Activated CD8-positive, alpha-beta T cell treated with anti-CD3 and anti-CD28 coated beads, Interleukin-2, amount 10 ng/mL, durations not matched to agents 7 days and 5 days (primary cell): ENCODE measurements around the gene BICDL2. TPM values are rescaled to one million over a fixed set of nuclear protein-coding genes. Genes with fewer than 3 reads are reported as not detected.
A peak's percentile ranks its signal among the peaks of the same experiment; 100 is the strongest.

Experiments used
- ATAC-seq: fragments of 150-1000 bp; cut with Tn5 transposase; one replicate; pipeline ENCODE4 v1.10.0; 2021; ENCODE audit warnings: moderate library complexity
- CTCF ChIA-PET: fragments of 350-600 bp; sonication (Branson Sonifier 250); formaldehyde crosslinking; loops from one replicate; lab custom pipeline; 2021; ENCODE audit warnings: antibody characterized with exemption; lab: Charles Lee
- POLR2A ChIA-PET: fragments of 350-600 bp; sonication (Branson Sonifier 250); formaldehyde crosslinking; loops from one replicate; lab custom pipeline; 2021; ENCODE audit warnings: antibody characterized with exemption; lab: Charles Lee
- DNase-seq: peaks from one replicate; pipeline ENCODE4 v3.0.0-alpha.2; 2020
- H3K27ac Mint-ChIP-seq: one replicate; pipeline ENCODE4 v1.8.0; 2021; ENCODE audit warnings: mild to moderate bottlenecking, mixed read lengths
- H3K27me3 Mint-ChIP-seq: one replicate; pipeline ENCODE4 v1.8.0; 2021; ENCODE audit warnings: low read depth, mixed read lengths
- H3K36me3 Mint-ChIP-seq: one replicate; pipeline ENCODE4 v1.8.0; 2021; ENCODE audit warnings: low read depth, mixed read lengths
- H3K4me1 Mint-ChIP-seq: one replicate; pipeline ENCODE4 v1.8.0; 2021; ENCODE audit warnings: low read depth, mixed read lengths
- H3K4me3 Mint-ChIP-seq: one replicate; pipeline ENCODE4 v1.8.0; 2021; ENCODE audit warnings: mild to moderate bottlenecking, mixed read lengths
- H3K9me3 Mint-ChIP-seq: one replicate; pipeline ENCODE4 v1.8.0; 2022; ENCODE audit warnings: mixed read lengths; ENCODE audit not compliant: insufficient read depth
- total RNA-seq, 2 experiments: library from RNA; stranded (reverse); gene quantifications; one replicate each; pipeline ENCODE4 v1.2.3, GENCODE V29; 2021

BICDL2 gene
- total RNA-seq, 2 experiments from 2014 or later = 0.84 to 0.94 TPM

- no peaks in the 10 kb centered on the region for H3K9me3 Mint-ChIP-seq
- peak overlapping the region; percentile 83 for H3K4me3 Mint-ChIP-seq
Measured at GRCh38 chr16:3046641-3047386, 10.1 kb upstream of the BICDL2 start.

GRCh38 chr16:3045758-3046640 is 9.3 kb upstream of the BICDL2 start, which contains the start of gene MMP25:
Gene MMP25 (plus strand): TSS chr16:3046561. CDS start chr16:3046918, 357 bp downstream.
- POLR2A ChIA-PET = interaction anchor here (1.0 to 1.4 kb wide), 4 partner anchors 11 to 83 kb away, joined by 3 to 5 read pairs (median 4); no protein-coding TSS in a partner anchor
- Mint-ChIP-seq H3K9me3 (no peaks in the 10 kb centered on the region), H3K4me1 (peaks cover 51% of the 10 kb centered on the region), H3K27me3 (peaks cover 32% of the 10 kb centered on the region), H3K36me3 (peaks cover 40% of the 10 kb centered on the region), H3K4me3 (peak within 1 kb of the TSS; percentile 83), H3K27ac (peak within 1 kb of the TSS; percentile 90)
- CTCF ChIA-PET = interaction anchor here (0.8 to 16.3 kb wide), 6 partner anchors 12 to 86 kb away, joined by 3 to 270 read pairs (median 4); no protein-coding TSS in a partner anchor
- ATAC-seq (peak; percentile 43), DNase-seq (peak; percentile 44)

More at GRCh38 chr16:3046641-3047386, 10.1 kb upstream of the BICDL2 start:
- POLR2A ChIA-PET = interaction anchor here (0.8 to 2.4 kb wide), 4 partner anchors 11 to 87 kb away, joined by 3 to 19 read pairs (median 6); partner anchors contain the start of genes HCFC1R1, THOC6 and ZNF213
- peak; percentile 42 for ATAC-seq
- Mint-ChIP-seq H3K36me3 (peaks cover 47% of the 10 kb centered on the region), H3K4me1 (peaks cover 59% of the 10 kb centered on the region), H3K27me3 (peaks cover 32% of the 10 kb centered on the region), H3K27ac (peak overlapping the region; percentile 90)
- CTCF ChIA-PET = interaction anchor here (0.6 to 16.3 kb wide), 4 partner anchors 12 to 174 kb away, joined by 3 to 270 read pairs (median 24); no protein-coding TSS in a partner anchor
- peak; percentile 53 for DNase-seq

- peak overlapping the region; percentile 78 for H3K27ac Mint-ChIP-seq
- POLR2A ChIA-PET = interaction anchor here (1.3 to 2.9 kb wide), 3 partner anchors 10 to 91 kb away, joined by 4 to 15 read pairs (median 5); partner anchors contain the start of gene ZNF213
- ATAC-seq (no peak), DNase-seq (no peak)
- H3K27me3 Mint-ChIP-seq = peaks cover 34% of the 10 kb centered on the region
- H3K36me3 Mint-ChIP-seq = peaks cover 27% of the 10 kb centered on the region
- CTCF ChIA-PET = interaction anchor here (16.3 kb wide), 1 partner anchor 14 kb away, joined by 270 read pairs; no protein-coding TSS in a partner anchor
- H3K4me3 Mint-ChIP-seq = peak overlapping the region; percentile 83
- no peaks in the 10 kb centered on the region for H3K9me3 Mint-ChIP-seq
- peaks cover 38% of the 10 kb centered on the region for H3K4me1 Mint-ChIP-seq
Measured at GRCh38 chr16:3044708-3045107, 8.0 kb upstream of the BICDL2 start.

- ATAC-seq (no peak), DNase-seq (no peak)
- Mint-ChIP-seq H3K27me3 (peaks cover 49% of the 10 kb centered on the region), H3K9me3 (no peaks in the 10 kb centered on the region), H3K4me3 (no peak overlapping the region), H3K27ac (no peak overlapping the region), H3K36me3 (peaks cover 14% of the 10 kb centered on the region), H3K4me1 (peaks cover 15% of the 10 kb centered on the region)
- ChIA-PET CTCF (interaction anchor here (1.3 to 16.3 kb wide), 3 partner anchors 11 to 87 kb away, joined by 7 to 270 read pairs (median 7); no protein-coding TSS in a partner anchor), POLR2A (interaction anchor here (1.0 to 2.9 kb wide), 5 partner anchors 9 to 87 kb away, joined by 3 to 15 read pairs (median 4); no protein-coding TSS in a partner anchor)
Measured at GRCh38 chr16:3042376-3042775, 5.6 kb upstream of the BICDL2 start.

GRCh38 chr16:3038896-3039295 is 2.2 kb upstream of the BICDL2 start:
- ATAC-seq = no peak
- DNase-seq = no peak
- H3K9me3 Mint-ChIP-seq = no peaks in the 10 kb centered on the region
- H3K4me3 Mint-ChIP-seq = no peak overlapping the region
- peaks cover 8% of the 10 kb centered on the region for H3K4me1 Mint-ChIP-seq
- H3K36me3 Mint-ChIP-seq = peaks cover 1% of the 10 kb centered on the region
- POLR2A ChIA-PET = interaction anchor here (0.8 to 2.6 kb wide), 3 partner anchors 10 to 96 kb away, joined by 3 to 7 read pairs (median 3); partner anchors contain the start of gene ZNF213
- H3K27ac Mint-ChIP-seq = no peak overlapping the region
- CTCF ChIA-PET = interaction anchor here (0.9 to 16.3 kb wide), 6 partner anchors 8 to 91 kb away, joined by 3 to 270 read pairs (median 6); no protein-coding TSS in a partner anchor
- H3K27me3 Mint-ChIP-seq = peaks cover 58% of the 10 kb centered on the region

GRCh38 chr16:3038256-3038655 is 1.5 kb upstream of the BICDL2 start:
- Mint-ChIP-seq H3K9me3 (no peaks in the 10 kb centered on the region), H3K4me3 (no peak overlapping the region), H3K36me3 (no peaks in the 10 kb centered on the region), H3K27ac (no peak overlapping the region), H3K27me3 (peaks cover 58% of the 10 kb centered on the region), H3K4me1 (peaks cover 10% of the 10 kb centered on the region)
- DNase-seq = no peak
- ChIA-PET CTCF (interaction anchor here (0.9 to 16.3 kb wide), 5 partner anchors 7 to 91 kb away, joined by 3 to 270 read pairs (median 6); no protein-coding TSS in a partner anchor), POLR2A (interaction anchor here (2.6 kb wide), 1 partner anchor 11 kb away, joined by 7 read pairs; no protein-coding TSS in a partner anchor)
- ATAC-seq = no peak

GRCh38 chr16:3035972-3036725 is 595 bp downstream of the BICDL2 start:
- Mint-ChIP-seq H3K4me3 (no peak overlapping the region), H3K27ac (no peak overlapping the region), H3K4me1 (peaks cover 16% of the 10 kb centered on the region), H3K27me3 (peaks cover 66% of the 10 kb centered on the region), H3K36me3 (no peaks in the 10 kb centered on the region), H3K9me3 (no peaks in the 10 kb centered on the region)
- DNase-seq (no peak), ATAC-seq (peak; percentile 17)
- POLR2A ChIA-PET = interaction anchor here (1.4 to 4.9 kb wide), 3 partner anchors 8 to 14 kb away, joined by 3 to 20 read pairs (median 5); partner anchors contain the start of genes HCFC1R1, THOC6 and TNFRSF12A
- CTCF ChIA-PET = interaction anchor here (0.9 to 16.3 kb wide), 7 partner anchors 5 to 92 kb away, joined by 3 to 270 read pairs (median 159); partner anchors contain the start of genes BICDL2, CLDN6, HCFC1R1 and MMP25

- Mint-ChIP-seq H3K9me3 (no peaks in the 10 kb centered on the region), H3K36me3 (no peaks in the 10 kb centered on the region), H3K4me3 (no peak overlapping the region), H3K4me1 (peaks cover 18% of the 10 kb centered on the region), H3K27ac (no peak overlapping the region), H3K27me3 (peaks cover 66% of the 10 kb centered on the region)
- no peak for ATAC-seq
- ChIA-PET CTCF (interaction anchor here (0.9 to 10.4 kb wide), 6 partner anchors 9 to 93 kb away, joined by 3 to 270 read pairs (median 132); partner anchors contain the start of genes BICDL2, CLDN6, HCFC1R1 and MMP25), POLR2A (interaction anchor here (0.7 to 4.9 kb wide), 4 partner anchors 9 to 29 kb away, joined by 3 to 20 read pairs (median 4); partner anchors contain the start of genes HCFC1R1, THOC6 and TNFRSF12A)
- no peak for DNase-seq
Measured at GRCh38 chr16:3035289-3035971, 1.3 kb downstream of the BICDL2 start.

GRCh38 chr16:3032624-3033023 is 4.1 kb downstream of the BICDL2 start:
- DNase-seq (no peak), ATAC-seq (no peak)
- Mint-ChIP-seq H3K27me3 (peaks cover 59% of the 10 kb centered on the region), H3K4me1 (peaks cover 44% of the 10 kb centered on the region), H3K9me3 (no peaks in the 10 kb centered on the region), H3K27ac (no peak overlapping the region), H3K36me3 (no peaks in the 10 kb centered on the region), H3K4me3 (no peak overlapping the region)
- ChIA-PET CTCF (interaction anchor here (1.2 to 10.4 kb wide), 11 partner anchors 11 to 133 kb away, joined by 3 to 270 read pairs (median 17); partner anchors contain the start of genes BICDL2, CLDN6, CLDN9 and HCFC1R1), POLR2A (interaction anchor here (0.7 to 4.9 kb wide), 4 partner anchors 9 to 97 kb away, joined by 3 to 20 read pairs (median 4); partner anchors contain the start of genes HCFC1R1, MMP25, THOC6 and TNFRSF12A)
